ENCODE data around the gene STOX2. TPM values are rescaled to one million over a fixed set of nuclear protein-coding genes. Genes with fewer than 3 reads are reported as not detected.

STOX2 gene
- 48.5 TPM for total RNA-seq

GRCh38 chr4:183905081-183905592 lies at the start of gene STOX2:
Gene STOX2, plus strand, starts transcription at chr4:183905307. Its CDS starts 1,484 bp downstream, at chr4:183906791.

Other genes starting within 250 kb of the STOX2 start
- gene RWDD4, start 246.1 kb upstream of the STOX2 start, total RNA-seq: 16.6 TPM
- gene TRAPPC11, start 246.0 kb upstream of the STOX2 start, total RNA-seq: 126 TPM